GM19043 (cell line): ENCODE data around the gene PLOD1.
"Not testable (repeated sequence)": the region's sequence is repeated elsewhere in the genome, so short reads cannot be mapped to it uniquely, and the experiment has no call there.

Experiments used
- ATAC-seq: cut with Tn5 transposase; IDR thresholded peaks from one replicate; pipeline ENCODE4 v1.9.1; 2021; ENCODE audit warnings: low read depth; ENCODE audit not compliant: unreplicated experiment

The PLOD1 gene

GRCh38 chr1:12001249-12001917 is 66.9 kb downstream of the PLOD1 start:
- ATAC-seq: no peak

- no peak for ATAC-seq
Observed at GRCh38 chr1:12001996-12002493, 67.5 kb downstream of the PLOD1 start.

- no peak for ATAC-seq
Observed at GRCh38 chr1:12003762-12004161, 69.2 kb downstream of the PLOD1 start.

- no peak for ATAC-seq
Observed at GRCh38 chr1:12005488-12006166, 71.1 kb downstream of the PLOD1 start.

GRCh38 chr1:12006167-12006921 is 71.8 kb downstream of the PLOD1 start:
- no peak for ATAC-seq

- no peak for ATAC-seq
Observed at GRCh38 chr1:12007204-12007603, 72.7 kb downstream of the PLOD1 start.

- ATAC-seq: not testable (repeated sequence)
Observed at GRCh38 chr1:12008355-12008754, 73.8 kb downstream of the PLOD1 start.

- ATAC-seq: no peak
Observed at GRCh38 chr1:12009318-12009947, 74.9 kb downstream of the PLOD1 start.

- ATAC-seq: no peak
Observed at GRCh38 chr1:12010746-12011570, 76.4 kb downstream of the PLOD1 start.

GRCh38 chr1:12011998-12012397 is 77.5 kb downstream of the PLOD1 start:
- ATAC-seq: no peak

GRCh38 chr1:12012560-12013316 is 78.2 kb downstream of the PLOD1 start:
- ATAC-seq: no peak

- no peak for ATAC-seq
Observed at GRCh38 chr1:12014141-12014991, 79.8 kb downstream of the PLOD1 start.

GRCh38 chr1:12015001-12015491 is 80.5 kb downstream of the PLOD1 start:
- no peak for ATAC-seq

- no peak for ATAC-seq
Observed at GRCh38 chr1:12015499-12015898, 81.0 kb downstream of the PLOD1 start.

GRCh38 chr1:12016182-12016581 is 81.7 kb downstream of the PLOD1 start:
- no peak for ATAC-seq

- ATAC-seq: no peak
Observed at GRCh38 chr1:12019858-12020509, 85.5 kb downstream of the PLOD1 start.

- no peak for ATAC-seq
Observed at GRCh38 chr1:12021616-12022015, 87.1 kb downstream of the PLOD1 start.

- ATAC-seq: no peak
Observed at GRCh38 chr1:12022036-12022435, 87.5 kb downstream of the PLOD1 start.
